Adrenal gland (tissue), 12 donors: ENCODE measurements around the gene CD48. TPM values are rescaled to one million over a fixed set of nuclear protein-coding genes. Genes with fewer than 3 reads are reported as not detected.

Experiments used
- DNase-seq, 7 donors: peaks; one replicate each; pipeline ENCODE4 v3.0.0-alpha.2; 2019 to 2020
- H3K27ac ChIP-seq, 5 donors: fragments of 200-600 bp; sonication (generic) in 4 of 5; 1 replicate in 3 of 5; 2 replicates in 2 of 5; pipeline versions ENCODE4 v1.5.1 to v1.8.0; 2016 to 2020; ENCODE audit warnings: mild to moderate bottlenecking in 1 of 5
- H3K27me3 ChIP-seq: fragments of 200-600 bp; 2 replicates; pipeline ENCODE4 v1.8.0; 2021
- H3K36me3 ChIP-seq, 2 donors: fragments of 200-600 bp; replicated peaks in 1 of 2; 1 replicate in 1 of 2; 2 replicates in 1 of 2; pipeline versions ENCODE4 v1.5.1 to v1.8.0; 2018 to 2022
- H3K4me1 ChIP-seq, 2 donors: fragments of 200-600 bp; replicated peaks in 1 of 2; 1 replicate in 1 of 2; 2 replicates in 1 of 2; pipeline versions ENCODE4 v1.5.1 to v1.8.0; 2018 to 2021
- H3K4me3 ChIP-seq, 4 donors: fragments of 200-600 bp; sonication (generic) in 3 of 4; one replicate each; pipeline ENCODE4 v1.5.1; 2016 to 2018
- H3K9me3 ChIP-seq, 3 donors: fragments of 200-600 bp; sonication (generic) in 1 of 3; replicated peaks in 1 of 3; 1 replicate in 2 of 3; 2 replicates in 1 of 3; pipeline versions ENCODE4 v1.5.1 to v1.8.0; 2016 to 2021
- CTCF ChIP-seq, 6 experiments: fragments of 450-650 bp in 4 of 6; fragments of 200-600 bp in 2 of 6; sonication (generic) in 1 of 6; IDR thresholded peaks; 1 replicate in 5 of 6; 2 replicates in 1 of 6; pipeline versions ENCODE4 v1.5.1 to v1.8.0; 2016 to 2021; ENCODE audit warnings: antibody characterized with exemption in 6 of 6, mild to moderate bottlenecking in 2 of 6, moderate library complexity in 1 of 6
- POLR2A ChIP-seq, 2 donors: fragments of 450-650 bp; IDR thresholded peaks; one replicate each; pipeline ENCODE4 v1.6.1; 2017; ENCODE audit warnings: antibody characterized with exemption in 2 of 2, mild to moderate bottlenecking in 2 of 2, moderate library complexity in 1 of 2
- WGBS, 4 donors: extraction: QIAGEN DNeasy Blood & Tissue Kit in 2 of 4; methylation state at CpG; one replicate each; pipeline versions ENCODE4 v1.1.5 to v1.1.7; 2013 to 2017; 5-methylcytosine and 5-hydroxymethylcytosine counted together
- intact Hi-C, 2 donors: fragments of 100-400 bp; cut with DNase I; formaldehyde crosslinking; loops; one replicate each; pipeline versions ENCODE4 v1.14.1 to v1.15.0; 2022 to 2023
- polyA plus RNA-seq, 3 donors: library from polyadenylated mRNA; stranded (reverse); fragments of 200-250 nt in 2 of 3; fragments of 350-450 nt in 1 of 3; fragmentation: Illumina TruSeq in 1 of 3; extraction: RNeasy Lipid Tissue Mini Kit (QIAGEN cat#74804) in 1 of 3; gene quantifications; one replicate each; pipeline ENCODE4 v1.2.3, GENCODE V29; 2013 to 2014
- total RNA-seq, 9 donors: library from RNA; depleted of rRNA in 4 of 9; stranded (reverse); fragments of >200 nt in 4 of 9; fragments of 120-200 nt in 1 of 9; fragmentation: NEBNext Ultra II Directional in 1 of 9; extraction: Animal tissue kit (Norgen Biotek cat#: 25700) in 1 of 9; gene quantifications; one replicate each; pipeline versions ENCODE4 v1.1.0 to v1.2.4, GENCODE V29; 2013 to 2023
- donor health status: healthy with polysubstance abuse.
- donor health status: Bipolar disorder and iron deficiency.
- donor health status: DM: yes; HTN: yes; CAD: no.
- donor health status: DM: no; HTN: no; CAD: no.
- donor health status: DM: no; HTN: no; CAD: no.
- donor health status: DM: yes; HTN: yes; CAD: no.

CD48 gene
- total and polyA plus RNA-seq, 12 donors = 1.4 to 9.0 (median 3.9) TPM; not detected in 1

GRCh38 chr1:160646711-160647328, 64.8 kb downstream of the CD48 start, which contains the start of gene SLAMF1:
Gene SLAMF1 (minus strand): TSS chr1:160647044. CDS start chr1:160646945, 99 bp downstream.
- Histone ChIP-seq H3K4me1 (no peaks in the 10 kb centered on the region), H3K4me3 (no peak within 1 kb of the TSS), H3K36me3 (no peaks in the 10 kb centered on the region), H3K27ac (no peak within 1 kb of the TSS), H3K27me3 (no peaks in the 10 kb centered on the region), H3K9me3 (no peaks in the 10 kb centered on the region)
- DNase-seq = peak in 4 of 7 donors; percentile 11 to 54 (median 26)
- intact Hi-C loops = no loop called here
- 38 to 43% (median 38%) methylated on average over 11 of the region's 11 CpGs for WGBS, 4 donors
- no peak for TF ChIP-seq POLR2A (IDR thresholded peaks at IDR 0.05)
- no peak for TF ChIP-seq CTCF (IDR thresholded peaks at IDR 0.05)

GRCh38 chr1:160646180-160646579, 65.4 kb downstream of the CD48 start:
- Histone ChIP-seq H3K27ac (no peak overlapping the region), H3K9me3 (no peaks in the 10 kb centered on the region), H3K27me3 (no peaks in the 10 kb centered on the region), H3K4me3 (no peak overlapping the region), H3K36me3 (no peaks in the 10 kb centered on the region), H3K4me1 (no peaks in the 10 kb centered on the region)
- no peak for TF ChIP-seq CTCF (IDR thresholded peaks at IDR 0.05)
- no peak for TF ChIP-seq POLR2A (IDR thresholded peaks at IDR 0.05)
- 86 to 93% (median 90%) methylated on average over 1 of the region's 1 CpG for WGBS, 4 donors
- intact Hi-C loops = no loop called here
- DNase-seq = no peak

- H3K4me1 ChIP-seq = no peaks in the 10 kb centered on the region
- H3K9me3 ChIP-seq = no peaks in the 10 kb centered on the region
- no peak for DNase-seq
- H3K36me3 ChIP-seq = no peaks in the 10 kb centered on the region
- 78 to 86% (median 84%) methylated on average over 12 to 13 of the region's 13 CpGs for WGBS, 4 donors
- no peaks in the 10 kb centered on the region for H3K27me3 ChIP-seq
- no peak overlapping the region for H3K27ac ChIP-seq
- H3K4me3 ChIP-seq = no peak overlapping the region
- TF ChIP-seq CTCF (IDR thresholded peaks at IDR 0.05) (no peak), POLR2A (IDR thresholded peaks at IDR 0.05) (no peak)
- intact Hi-C loops = no loop called here
These were observed 66.1 kb downstream of the CD48 start for GRCh38 chr1:160645386-160646130.

GRCh38 chr1:160644399-160644798, 67.2 kb downstream of the CD48 start:
- TF ChIP-seq CTCF (IDR thresholded peaks at IDR 0.05) (no peak), POLR2A (IDR thresholded peaks at IDR 0.05) (no peak)
- no peak for DNase-seq

More at GRCh38 chr1:160644399-160644798, 67.2 kb downstream of the CD48 start:
- no peaks in the 10 kb centered on the region for H3K9me3 ChIP-seq
- no peaks in the 10 kb centered on the region for H3K27me3 ChIP-seq
- H3K4me1 ChIP-seq = no peaks in the 10 kb centered on the region
- H3K27ac ChIP-seq = no peak overlapping the region
- no peaks in the 10 kb centered on the region for H3K36me3 ChIP-seq
- no peak overlapping the region for H3K4me3 ChIP-seq
- intact Hi-C loops = no loop called here
